Measurements from ENCODE around the gene HP1BP3. TPM values are rescaled to one million over a fixed set of nuclear protein-coding genes. Genes with fewer than 3 reads are reported as not detected.

HP1BP3 gene
- total RNA-seq, 1 donor from 2014 or later: 267 TPM

DNA sequence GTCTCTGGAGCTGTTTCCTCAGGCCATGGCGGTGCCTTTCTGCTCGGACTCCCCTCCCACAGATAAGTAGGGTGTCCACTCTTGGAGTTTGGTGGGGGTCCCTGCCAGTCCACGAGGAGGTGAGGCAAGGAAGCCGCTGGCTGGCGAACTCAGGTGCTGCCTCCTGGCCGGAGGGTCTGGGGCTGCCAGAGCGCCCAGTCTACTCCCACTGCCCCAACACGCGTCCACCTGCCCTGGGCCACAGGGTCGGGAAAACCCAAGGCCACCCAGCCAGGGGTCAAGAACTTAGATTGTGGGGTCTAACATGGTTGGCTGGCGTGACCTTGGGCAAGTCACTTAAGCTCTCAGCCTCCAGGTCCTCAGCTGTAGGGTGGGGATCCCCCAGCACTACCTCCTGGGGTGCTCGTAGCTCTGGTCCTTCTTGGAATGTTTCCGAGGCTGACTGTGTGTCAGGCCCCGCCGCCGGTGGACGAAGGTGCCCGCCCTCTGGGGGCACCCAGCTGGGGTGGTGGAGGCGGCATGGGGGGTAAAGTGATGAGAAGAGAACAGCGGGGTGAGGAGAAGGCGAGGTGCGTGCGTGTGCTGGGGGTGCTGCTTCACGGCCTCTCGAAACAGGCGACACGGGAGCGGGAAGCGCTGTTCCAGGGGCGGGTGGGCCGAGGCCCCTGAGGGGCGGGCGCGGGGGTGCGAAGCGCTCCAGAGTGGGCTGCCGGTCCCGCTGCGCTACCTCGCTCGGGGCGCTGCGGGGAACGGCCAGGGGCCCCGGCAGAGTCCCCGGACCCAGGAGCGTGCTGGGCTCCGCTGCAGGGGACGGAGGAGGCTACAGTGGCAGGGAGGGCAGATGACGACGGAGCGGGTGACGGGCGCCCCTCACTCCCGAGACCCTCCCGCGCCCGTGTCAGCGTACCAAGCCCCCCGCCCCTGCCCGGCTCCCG, 55.8 kb downstream of the HP1BP3 start:
- no peak overlapping the region for H3K27ac ChIP-seq
- H3K4me1 ChIP-seq: peaks cover 25% of the 10 kb centered on the region
- TF ChIP-seq POLR2AphosphoS5 (IDR thresholded peaks at IDR 0.05; ENCODE audit: insufficient read depth in 1 of 2, low read depth in 1 of 2) (no peak), POLR2A (IDR thresholded peaks at IDR 0.05) (no peak)
- TF ChIP-seq, protein P1, sequence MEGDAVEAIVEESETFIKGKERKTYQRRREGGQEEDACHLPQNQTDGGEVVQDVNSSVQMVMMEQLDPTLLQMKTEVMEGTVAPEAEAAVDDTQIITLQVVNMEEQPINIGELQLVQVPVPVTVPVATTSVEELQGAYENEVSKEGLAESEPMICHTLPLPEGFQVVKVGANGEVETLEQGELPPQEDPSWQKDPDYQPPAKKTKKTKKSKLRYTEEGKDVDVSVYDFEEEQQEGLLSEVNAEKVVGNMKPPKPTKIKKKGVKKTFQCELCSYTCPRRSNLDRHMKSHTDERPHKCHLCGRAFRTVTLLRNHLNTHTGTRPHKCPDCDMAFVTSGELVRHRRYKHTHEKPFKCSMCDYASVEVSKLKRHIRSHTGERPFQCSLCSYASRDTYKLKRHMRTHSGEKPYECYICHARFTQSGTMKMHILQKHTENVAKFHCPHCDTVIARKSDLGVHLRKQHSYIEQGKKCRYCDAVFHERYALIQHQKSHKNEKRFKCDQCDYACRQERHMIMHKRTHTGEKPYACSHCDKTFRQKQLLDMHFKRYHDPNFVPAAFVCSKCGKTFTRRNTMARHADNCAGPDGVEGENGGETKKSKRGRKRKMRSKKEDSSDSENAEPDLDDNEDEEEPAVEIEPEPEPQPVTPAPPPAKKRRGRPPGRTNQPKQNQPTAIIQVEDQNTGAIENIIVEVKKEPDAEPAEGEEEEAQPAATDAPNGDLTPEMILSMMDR (IDR thresholded peaks at IDR 0.05): no peak
- H3K36me3 ChIP-seq: no peaks in the 10 kb centered on the region
- peak; percentile 83 to 95 for DNase-seq (ENCODE audit: extremely low spot score in 2 of 2)
- no peaks in the 10 kb centered on the region for H3K9me3 ChIP-seq
- intact Hi-C loops (cut with DNase I): no loop called here
- peak overlapping the region; percentile 52 to 60 for H3K4me3 ChIP-seq
- H3K27me3 ChIP-seq: no peaks in the 10 kb centered on the region

DNA sequence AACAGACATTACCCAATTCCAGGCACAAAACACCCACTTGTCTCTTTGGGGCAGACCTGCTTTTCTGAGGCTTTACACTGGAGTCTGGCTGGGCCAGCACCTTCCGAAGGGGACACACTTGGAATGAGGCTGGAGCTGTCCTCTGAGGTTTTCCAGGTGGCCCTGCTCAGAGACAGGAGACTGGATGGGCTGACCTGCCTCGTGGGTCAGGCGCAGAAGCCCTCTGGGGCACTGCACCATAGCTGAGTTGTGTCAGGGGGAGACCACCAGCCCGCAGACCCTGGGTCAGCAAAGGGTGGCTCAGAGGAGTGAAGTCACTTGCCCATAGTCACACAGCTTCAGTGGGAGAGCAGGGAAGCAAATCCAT, 56.4 kb downstream of the HP1BP3 start:
- intact Hi-C loops (cut with DNase I): no loop called here
- H3K27ac ChIP-seq: no peak overlapping the region
- no peaks in the 10 kb centered on the region for H3K9me3 ChIP-seq
- no peaks in the 10 kb centered on the region for H3K36me3 ChIP-seq
- H3K4me1 ChIP-seq: peaks cover 25% of the 10 kb centered on the region
- no peaks in the 10 kb centered on the region for H3K27me3 ChIP-seq
- no peak for TF ChIP-seq POLR2A (IDR thresholded peaks at IDR 0.05)
- DNase-seq (ENCODE audit: extremely low spot score in 2 of 2): peak in 1 of 2 donors; percentile 83
- no peak overlapping the region for H3K4me3 ChIP-seq

DNA sequence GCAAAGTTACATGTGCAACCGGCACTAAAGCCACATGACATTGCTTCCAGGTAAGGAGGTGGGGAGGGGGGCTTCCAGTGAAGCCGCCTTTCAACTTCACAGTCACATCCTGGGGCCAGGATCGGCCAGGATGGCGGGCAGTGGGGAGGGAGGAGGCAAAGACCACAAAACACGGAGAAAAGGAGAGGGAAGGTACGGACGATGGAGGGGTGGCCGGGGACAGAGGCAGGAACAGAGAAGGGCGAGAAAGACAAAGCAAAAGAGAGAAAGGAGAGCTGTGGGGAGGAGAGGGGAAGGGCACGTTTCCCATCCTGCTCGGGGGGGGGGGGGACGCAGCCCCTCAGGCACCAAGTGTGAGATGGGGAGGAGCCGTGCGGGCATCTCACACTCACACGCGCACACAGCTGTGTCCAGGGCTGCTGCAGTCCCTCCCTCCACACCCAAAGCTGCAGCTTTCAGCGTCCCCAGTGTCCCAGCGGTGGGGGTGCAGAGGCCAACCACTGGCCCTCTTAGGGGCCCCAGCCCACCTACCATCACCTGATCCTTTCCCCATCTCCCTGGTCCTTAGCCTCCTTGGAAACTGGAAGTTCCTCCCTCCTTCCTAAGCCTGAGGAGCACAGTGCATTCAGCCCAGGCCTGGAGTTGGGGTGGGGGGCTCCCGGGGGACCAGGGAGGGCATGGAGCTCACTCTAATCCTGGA, 57.0 kb downstream of the HP1BP3 start:
- Histone ChIP-seq H3K4me3 (no peak overlapping the region), H3K4me1 (peaks cover 25% of the 10 kb centered on the region), H3K36me3 (no peaks in the 10 kb centered on the region), H3K27ac (no peak overlapping the region), H3K27me3 (no peaks in the 10 kb centered on the region), H3K9me3 (no peaks in the 10 kb centered on the region)
- TF ChIP-seq POLR2AphosphoS5 (IDR thresholded peaks at IDR 0.05; ENCODE audit: insufficient read depth in 1 of 2, low read depth in 1 of 2) (no peak), POLR2A (IDR thresholded peaks at IDR 0.05) (no peak)
- TF ChIP-seq, protein P1 (IDR thresholded peaks at IDR 0.05): no peak
- intact Hi-C loops (cut with DNase I): no loop called here
- no peak for DNase-seq (ENCODE audit: extremely low spot score in 2 of 2)

DNA sequence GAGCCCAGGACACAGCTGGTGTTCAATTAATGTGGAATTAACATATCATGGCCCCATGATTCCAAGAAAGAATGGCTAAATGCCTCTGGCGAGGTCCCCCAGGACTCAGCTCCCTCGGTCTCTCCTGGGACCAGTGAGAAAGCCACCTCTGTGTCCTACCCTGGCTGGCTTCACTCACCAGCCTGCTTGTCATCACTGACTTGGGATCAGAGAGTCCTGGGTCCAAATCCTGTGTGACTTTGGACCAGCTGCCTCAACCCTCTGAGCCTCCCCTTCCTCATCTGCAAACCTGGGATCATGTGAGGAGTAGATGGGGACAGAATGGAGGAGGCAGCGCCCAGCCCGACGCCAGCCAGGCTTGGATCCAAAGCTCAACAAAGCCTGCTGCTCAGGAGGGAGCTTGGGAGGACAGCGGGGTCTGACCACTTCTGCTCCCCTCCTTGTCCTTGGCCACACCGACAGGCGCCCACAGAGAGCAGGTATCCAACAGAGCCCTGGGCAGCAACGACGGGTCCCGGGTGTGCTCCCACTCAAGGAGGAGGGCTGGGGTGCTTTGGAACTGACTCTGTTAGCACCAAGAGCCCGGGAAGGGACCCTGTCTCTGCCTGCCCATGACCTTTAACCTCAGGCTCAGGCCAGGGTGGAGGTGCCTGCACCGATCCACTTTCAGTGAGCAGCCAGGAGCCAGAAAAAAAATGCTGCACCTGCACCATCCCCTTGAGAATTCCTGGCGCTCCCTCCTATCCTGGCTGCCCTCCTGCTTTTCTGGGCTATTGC, 57.8 kb downstream of the HP1BP3 start:
- intact Hi-C loops (cut with DNase I): no loop called here
- no peak for TF ChIP-seq POLR2AphosphoS5 (IDR thresholded peaks at IDR 0.05; ENCODE audit: insufficient read depth in 1 of 2, low read depth in 1 of 2)
- TF ChIP-seq POLR2A (IDR thresholded peaks at IDR 0.05): no peak
- TF ChIP-seq, protein P1 (IDR thresholded peaks at IDR 0.05): no peak
- Histone ChIP-seq H3K4me3 (no peak overlapping the region), H3K9me3 (no peaks in the 10 kb centered on the region), H3K4me1 (peaks cover 25% of the 10 kb centered on the region), H3K27me3 (no peaks in the 10 kb centered on the region), H3K27ac (no peak overlapping the region), H3K36me3 (no peaks in the 10 kb centered on the region)
- peak in 1 of 2 donors; percentile 80 for DNase-seq (ENCODE audit: extremely low spot score in 2 of 2)
